ENCODE data around the gene TEAD1.

TEAD1 gene

GRCh38 chr11:12794576-12795230, 120.5 kb downstream of the TEAD1 start:
- FAIRE-seq: no peak

GRCh38 chr11:12797996-12798395, 123.8 kb downstream of the TEAD1 start:
- no peak for FAIRE-seq

- no peak for FAIRE-seq
Measured at GRCh38 chr11:12798609-12799011, 124.4 kb downstream of the TEAD1 start.

GRCh38 chr11:12799334-12799835, 125.2 kb downstream of the TEAD1 start:
- no peak for FAIRE-seq

- FAIRE-seq: no peak
Measured at GRCh38 chr11:12800032-12800671, 125.9 kb downstream of the TEAD1 start.

GRCh38 chr11:12800871-12801270, 126.7 kb downstream of the TEAD1 start:
- no peak for FAIRE-seq

GRCh38 chr11:12801976-12802375, 127.8 kb downstream of the TEAD1 start:
- FAIRE-seq: no peak

GRCh38 chr11:12802418-12803085, 128.3 kb downstream of the TEAD1 start:
- no peak for FAIRE-seq

- FAIRE-seq: no peak
Measured at GRCh38 chr11:12803086-12803826, 129.0 kb downstream of the TEAD1 start.

- FAIRE-seq: no peak
Measured at GRCh38 chr11:12806113-12806512, 131.9 kb downstream of the TEAD1 start.

- no peak for FAIRE-seq
Measured at GRCh38 chr11:12807621-12808020, 133.4 kb downstream of the TEAD1 start.

GRCh38 chr11:12808519-12808918, 134.3 kb downstream of the TEAD1 start:
- no peak for FAIRE-seq

GRCh38 chr11:12809364-12809763, 135.1 kb downstream of the TEAD1 start:
- FAIRE-seq: no peak

- FAIRE-seq: no peak
Measured at GRCh38 chr11:12809864-12810567, 135.8 kb downstream of the TEAD1 start.

GRCh38 chr11:12810568-12810894, 136.3 kb downstream of the TEAD1 start:
- no peak for FAIRE-seq

GRCh38 chr11:12811861-12812260, 137.6 kb downstream of the TEAD1 start:
- no peak for FAIRE-seq

GRCh38 chr11:12812849-12813248, 138.6 kb downstream of the TEAD1 start:
- FAIRE-seq: no peak

- no peak for FAIRE-seq
Measured at GRCh38 chr11:12813371-12814225, 139.4 kb downstream of the TEAD1 start.

- no peak for FAIRE-seq
Measured at GRCh38 chr11:12815129-12815480, 140.9 kb downstream of the TEAD1 start.

- no peak for FAIRE-seq
Measured at GRCh38 chr11:12815931-12816494, 141.8 kb downstream of the TEAD1 start.

- FAIRE-seq: no peak
Measured at GRCh38 chr11:12817681-12818332, 143.6 kb downstream of the TEAD1 start.
